HEK293 (cell line): ENCODE measurements around the gene RGL2.

Experiments used
- CTCF ChIA-PET: fragments of 350-600 bp; formaldehyde crosslinking; extraction: SDS; loops from one replicate; lab custom pipeline; 2021; ENCODE audit warnings: antibody characterized with exemption; lab: Yijun Ruan, JAX
- POLR2A ChIA-PET: fragments of 300-600 bp; formaldehyde crosslinking; extraction: SDS; loops from one replicate; lab custom pipeline; 2020; ENCODE audit warnings: antibody characterized with exemption, inconsistent platforms; lab: Yijun Ruan, JAX
- H3K27ac ChIP-seq: fragments of 200-500 bp; sonication (Bioruptor generic); 2 replicates; pipeline ENCODE4 v1.5.1; 2014; ENCODE audit warnings: low read depth, low read length, control low read depth, inconsistent platforms; ENCODE audit errors: extremely low read depth
- H3K36me3 ChIP-seq, 2 experiments: fragments of 200-500 bp in 1 of 2; sonication (Bioruptor generic) in 1 of 2; 1 replicate in 1 of 2; 2 replicates in 1 of 2; pipeline ENCODE4 v1.5.1; 2014 to 2017; ENCODE audit warnings: inconsistent platforms in 2 of 2, low read length in 2 of 2; ENCODE audit not compliant: control insufficient read depth in 2 of 2, insufficient read depth in 1 of 2
- H3K4me1 ChIP-seq: fragments of 200-500 bp; sonication (Bioruptor generic); 2 replicates; pipeline ENCODE4 v1.5.1; 2014; ENCODE audit warnings: mild to moderate bottlenecking, low read length, inconsistent platforms; ENCODE audit not compliant: control insufficient read depth, insufficient read depth
- H3K4me3 ChIP-seq: 2 replicates; pipeline ENCODE4 v1.5.1; 2011; ENCODE audit warnings: low read depth, mild to moderate bottlenecking, control low read depth, low read length, moderate library complexity
- H3K9me3 ChIP-seq: fragments of 200-500 bp; sonication (Bioruptor generic); 2 replicates; pipeline ENCODE4 v1.5.1; 2014; ENCODE audit warnings: low read depth, low read length, inconsistent platforms; ENCODE audit not compliant: control insufficient read depth, insufficient read depth
- SCRT2 ChIP-seq: fragments of 450-650 bp; formaldehyde crosslinking; IDR thresholded peaks from 2 replicates; pipeline ENCODE4 v1.5.1; 2016; ENCODE audit warnings: missing biosample characterization, missing genetic modification characterization
- TRIM28 ChIP-seq: IDR thresholded peaks from 2 replicates; pipeline ENCODE4 v1.6.1; 2011; ENCODE audit warnings: low read length, control low read depth, borderline replicate concordance
- ZNF10 ChIP-seq: fragments of 450-650 bp; formaldehyde crosslinking; IDR thresholded peaks from 2 replicates; pipeline ENCODE4 v1.5.1; 2017; ENCODE audit warnings: missing biosample characterization, missing genetic modification characterization
- ZNF555 ChIP-seq: fragments of 450-650 bp; formaldehyde crosslinking; conservative IDR thresholded peaks from 2 replicates; pipeline ENCODE4 v1.5.1; 2017; ENCODE audit warnings: missing biosample characterization, mild to moderate bottlenecking, missing genetic modification characterization, inconsistent platforms
- ZNF558 ChIP-seq: fragments of 450-650 bp; formaldehyde crosslinking; IDR thresholded peaks from 2 replicates; pipeline ENCODE4 v1.5.1; 2016; ENCODE audit warnings: missing biosample characterization, missing genetic modification characterization
- ZNF585B ChIP-seq: fragments of 450-650 bp; formaldehyde crosslinking; IDR thresholded peaks from 2 replicates; pipeline ENCODE4 v1.5.1; 2016; ENCODE audit warnings: missing biosample characterization, missing genetic modification characterization
- ZNF664 ChIP-seq: fragments of 450-650 bp; formaldehyde crosslinking; IDR thresholded peaks from 2 replicates; pipeline ENCODE4 v1.5.1; 2016; ENCODE audit warnings: missing biosample characterization, missing genetic modification characterization
- TF ChIP-seq, protein P1 (sequence below): fragments of 450-650 bp; formaldehyde crosslinking; IDR thresholded peaks from 2 replicates; pipeline ENCODE4 v1.5.1; 2016; ENCODE audit warnings: missing biosample characterization, missing genetic modification characterization
- TF ChIP-seq, protein P2 (sequence below): fragments of 450-650 bp; formaldehyde crosslinking; IDR thresholded peaks from 2 replicates; pipeline ENCODE4 v1.5.1; 2017; ENCODE audit warnings: missing biosample characterization, missing genetic modification characterization
- TF ChIP-seq, protein P3 (sequence below): fragments of 450-650 bp; formaldehyde crosslinking; IDR thresholded peaks from 2 replicates; pipeline ENCODE4 v1.5.1; 2016; ENCODE audit warnings: missing biosample characterization, missing genetic modification characterization
- TF ChIP-seq, protein P4 (sequence below): fragments of 450-650 bp; formaldehyde crosslinking; IDR thresholded peaks from 2 replicates; pipeline ENCODE4 v1.5.1; 2016; ENCODE audit warnings: missing biosample characterization, missing genetic modification characterization
- TF ChIP-seq, protein P5 (sequence below): fragments of 450-650 bp; formaldehyde crosslinking; optimal IDR thresholded peaks from 2 replicates; pipeline ENCODE3; 2016; ENCODE audit warnings: missing biosample characterization, mild to moderate bottlenecking, missing genetic modification characterization
- TF ChIP-seq, protein P6 (sequence below): fragments of 450-650 bp; formaldehyde crosslinking; IDR thresholded peaks from 2 replicates; pipeline ENCODE4; 2016; ENCODE audit warnings: missing biosample characterization, missing genetic modification characterization

Gene RGL2

DNA sequence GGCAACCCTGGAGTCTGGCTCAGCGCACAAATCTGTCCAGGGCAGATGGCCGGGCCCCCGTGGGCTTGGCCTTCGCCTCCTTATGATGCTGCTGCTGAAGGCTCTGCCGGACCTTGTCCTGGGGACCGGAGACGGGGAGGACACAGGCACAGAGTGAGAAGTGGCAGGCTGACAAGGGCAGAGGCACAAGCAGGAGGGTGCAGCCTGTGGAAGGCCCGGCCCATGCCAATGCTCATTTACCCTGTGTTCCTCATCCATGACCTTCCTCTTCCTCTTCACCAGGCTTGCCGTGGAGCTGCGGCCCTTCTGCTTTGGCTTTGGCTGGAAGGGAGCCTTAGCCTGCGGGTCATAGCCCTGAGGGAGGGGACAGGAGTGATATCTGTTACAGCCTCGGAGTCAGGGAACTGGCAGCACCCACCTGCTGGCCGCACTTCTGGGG lies 19.5 kb downstream of the RGL2 start:
- Histone ChIP-seq H3K36me3 (peaks cover 26 to 80% of the 10 kb centered on the region in 2 experiments), H3K4me3 (no peak overlapping the region), H3K27ac (no peak overlapping the region; the same call in 1 of the 2 replicates)
- POLR2A ChIA-PET: interaction anchor here (0.6 to 6.5 kb wide), 4 partner anchors 11 to 308 kb away, joined by 3 to 92 read pairs (median 6); partner anchors contain the start of genes PFDN6 and WDR46
- TF ChIP-seq, protein P1, sequence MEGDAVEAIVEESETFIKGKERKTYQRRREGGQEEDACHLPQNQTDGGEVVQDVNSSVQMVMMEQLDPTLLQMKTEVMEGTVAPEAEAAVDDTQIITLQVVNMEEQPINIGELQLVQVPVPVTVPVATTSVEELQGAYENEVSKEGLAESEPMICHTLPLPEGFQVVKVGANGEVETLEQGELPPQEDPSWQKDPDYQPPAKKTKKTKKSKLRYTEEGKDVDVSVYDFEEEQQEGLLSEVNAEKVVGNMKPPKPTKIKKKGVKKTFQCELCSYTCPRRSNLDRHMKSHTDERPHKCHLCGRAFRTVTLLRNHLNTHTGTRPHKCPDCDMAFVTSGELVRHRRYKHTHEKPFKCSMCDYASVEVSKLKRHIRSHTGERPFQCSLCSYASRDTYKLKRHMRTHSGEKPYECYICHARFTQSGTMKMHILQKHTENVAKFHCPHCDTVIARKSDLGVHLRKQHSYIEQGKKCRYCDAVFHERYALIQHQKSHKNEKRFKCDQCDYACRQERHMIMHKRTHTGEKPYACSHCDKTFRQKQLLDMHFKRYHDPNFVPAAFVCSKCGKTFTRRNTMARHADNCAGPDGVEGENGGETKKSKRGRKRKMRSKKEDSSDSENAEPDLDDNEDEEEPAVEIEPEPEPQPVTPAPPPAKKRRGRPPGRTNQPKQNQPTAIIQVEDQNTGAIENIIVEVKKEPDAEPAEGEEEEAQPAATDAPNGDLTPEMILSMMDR (tag by site-specific recombination): no peak
- TF ChIP-seq, protein P2, sequence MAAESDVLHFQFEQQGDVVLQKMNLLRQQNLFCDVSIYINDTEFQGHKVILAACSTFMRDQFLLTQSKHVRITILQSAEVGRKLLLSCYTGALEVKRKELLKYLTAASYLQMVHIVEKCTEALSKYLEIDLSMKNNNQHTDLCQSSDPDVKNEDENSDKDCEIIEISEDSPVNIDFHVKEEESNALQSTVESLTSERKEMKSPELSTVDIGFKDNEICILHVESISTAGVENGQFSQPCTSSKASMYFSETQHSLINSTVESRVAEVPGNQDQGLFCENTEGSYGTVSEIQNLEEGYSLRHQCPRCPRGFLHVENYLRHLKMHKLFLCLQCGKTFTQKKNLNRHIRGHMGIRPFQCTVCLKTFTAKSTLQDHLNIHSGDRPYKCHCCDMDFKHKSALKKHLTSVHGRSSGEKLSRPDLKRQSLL (tag by site-specific recombination): no peak
- TF ChIP-seq, protein P3, sequence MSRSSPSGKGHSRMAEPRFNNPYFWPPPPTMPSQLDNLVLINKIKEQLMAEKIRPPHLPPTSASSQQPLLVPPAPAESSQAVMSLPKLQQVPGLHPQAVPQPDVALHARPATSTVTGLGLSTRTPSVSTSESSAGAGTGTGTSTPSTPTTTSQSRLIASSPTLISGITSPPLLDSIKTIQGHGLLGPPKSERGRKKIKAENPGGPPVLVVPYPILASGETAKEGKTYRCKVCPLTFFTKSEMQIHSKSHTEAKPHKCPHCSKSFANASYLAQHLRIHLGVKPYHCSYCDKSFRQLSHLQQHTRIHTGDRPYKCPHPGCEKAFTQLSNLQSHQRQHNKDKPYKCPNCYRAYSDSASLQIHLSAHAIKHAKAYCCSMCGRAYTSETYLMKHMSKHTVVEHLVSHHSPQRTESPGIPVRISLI (tag by site-specific recombination): no peak
- TF ChIP-seq ZNF558 (tag by site-specific recombination) (no peak), SCRT2 (tag by site-specific recombination) (no peak), TRIM28 (no peak), ZNF555 (no peak), ZNF585B (tag by site-specific recombination) (no peak)
- TF ChIP-seq, protein P4, sequence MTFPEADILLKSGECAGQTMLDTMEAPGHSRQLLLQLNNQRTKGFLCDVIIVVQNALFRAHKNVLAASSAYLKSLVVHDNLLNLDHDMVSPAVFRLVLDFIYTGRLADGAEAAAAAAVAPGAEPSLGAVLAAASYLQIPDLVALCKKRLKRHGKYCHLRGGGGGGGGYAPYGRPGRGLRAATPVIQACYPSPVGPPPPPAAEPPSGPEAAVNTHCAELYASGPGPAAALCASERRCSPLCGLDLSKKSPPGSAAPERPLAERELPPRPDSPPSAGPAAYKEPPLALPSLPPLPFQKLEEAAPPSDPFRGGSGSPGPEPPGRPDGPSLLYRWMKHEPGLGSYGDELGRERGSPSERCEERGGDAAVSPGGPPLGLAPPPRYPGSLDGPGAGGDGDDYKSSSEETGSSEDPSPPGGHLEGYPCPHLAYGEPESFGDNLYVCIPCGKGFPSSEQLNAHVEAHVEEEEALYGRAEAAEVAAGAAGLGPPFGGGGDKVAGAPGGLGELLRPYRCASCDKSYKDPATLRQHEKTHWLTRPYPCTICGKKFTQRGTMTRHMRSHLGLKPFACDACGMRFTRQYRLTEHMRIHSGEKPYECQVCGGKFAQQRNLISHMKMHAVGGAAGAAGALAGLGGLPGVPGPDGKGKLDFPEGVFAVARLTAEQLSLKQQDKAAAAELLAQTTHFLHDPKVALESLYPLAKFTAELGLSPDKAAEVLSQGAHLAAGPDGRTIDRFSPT (tag by site-specific recombination): no peak
- TF ChIP-seq, protein P5, sequence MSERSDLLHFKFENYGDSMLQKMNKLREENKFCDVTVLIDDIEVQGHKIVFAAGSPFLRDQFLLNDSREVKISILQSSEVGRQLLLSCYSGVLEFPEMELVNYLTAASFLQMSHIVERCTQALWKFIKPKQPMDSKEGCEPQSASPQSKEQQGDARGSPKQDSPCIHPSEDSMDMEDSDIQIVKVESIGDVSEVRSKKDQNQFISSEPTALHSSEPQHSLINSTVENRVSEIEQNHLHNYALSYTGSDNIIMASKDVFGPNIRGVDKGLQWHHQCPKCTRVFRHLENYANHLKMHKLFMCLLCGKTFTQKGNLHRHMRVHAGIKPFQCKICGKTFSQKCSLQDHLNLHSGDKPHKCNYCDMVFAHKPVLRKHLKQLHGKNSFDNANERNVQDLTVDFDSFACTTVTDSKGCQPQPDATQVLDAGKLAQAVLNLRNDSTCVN: no peak
- TF ChIP-seq, protein P6, sequence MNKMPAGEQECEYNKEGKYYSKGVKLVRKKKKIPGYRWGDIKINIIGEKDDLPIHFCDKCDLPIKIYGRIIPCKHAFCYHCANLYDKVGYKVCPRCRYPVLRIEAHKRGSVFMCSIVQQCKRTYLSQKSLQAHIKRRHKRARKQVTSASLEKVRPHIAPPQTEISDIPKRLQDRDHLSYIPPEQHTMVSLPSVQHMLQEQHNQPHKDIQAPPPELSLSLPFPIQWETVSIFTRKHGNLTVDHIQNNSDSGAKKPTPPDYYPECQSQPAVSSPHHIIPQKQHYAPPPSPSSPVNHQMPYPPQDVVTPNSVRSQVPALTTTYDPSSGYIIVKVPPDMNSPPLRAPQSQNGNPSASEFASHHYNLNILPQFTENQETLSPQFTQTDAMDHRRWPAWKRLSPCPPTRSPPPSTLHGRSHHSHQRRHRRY (tag by site-specific recombination): no peak
- TF ChIP-seq, all 188 proteins: peak for 0
- Histone ChIP-seq H3K4me1 (peaks cover 21% of the 10 kb centered on the region), H3K9me3 (no peaks in the 10 kb centered on the region)
- CTCF ChIA-PET: interaction anchor here (0.6 to 2.7 kb wide), 20 partner anchors 9 to 276 kb away, joined by 3 to 13 read pairs (median 4); partner anchors contain the start of genes HSD17B8, RGL2 and WDR46

DNA sequence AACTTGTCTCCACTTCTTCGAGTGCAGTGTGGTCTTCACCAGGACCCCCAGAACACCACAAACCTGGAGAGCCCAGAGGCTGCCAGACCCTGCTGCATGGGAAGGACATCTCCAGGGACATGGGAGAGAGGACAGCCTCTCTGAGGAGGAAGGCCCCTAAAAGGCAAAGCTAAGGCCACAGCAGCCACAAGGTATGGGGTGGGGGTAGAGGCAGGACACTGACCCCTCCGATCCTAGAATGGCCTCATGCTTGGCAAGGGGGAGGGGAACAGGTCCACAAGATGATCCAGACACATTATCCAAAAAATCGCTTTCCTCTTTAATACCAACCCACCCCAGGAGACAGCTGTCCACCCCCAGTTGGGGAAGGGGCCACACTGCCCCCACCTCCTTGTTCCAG lies 19.9 kb downstream of the RGL2 start:
- Histone ChIP-seq H3K4me1 (peaks cover 26% of the 10 kb centered on the region), H3K27ac (no peak overlapping the region), H3K36me3 (peaks cover 26 to 83% of the 10 kb centered on the region in 2 experiments)
- TF ChIP-seq ZNF664 (tag by site-specific recombination) (no peak), ZNF10 (tag by site-specific recombination) (no peak)
- TF ChIP-seq, all 188 proteins: peak for 0
- POLR2A ChIA-PET: interaction anchor here (0.6 to 6.5 kb wide), 6 partner anchors 11 to 307 kb away, joined by 6 to 92 read pairs (median 22); partner anchors contain the start of genes PFDN6, RGL2, WDR46 and ZBTB22
- Histone ChIP-seq H3K9me3 (no peaks in the 10 kb centered on the region), H3K4me3 (no peak overlapping the region)
- CTCF ChIA-PET: interaction anchor here (0.6 to 2.7 kb wide), 13 partner anchors 10 to 263 kb away, joined by 3 to 13 read pairs (median 5); partner anchors contain the start of genes HSD17B8, PFDN6, RGL2 and WDR46
